Epithelial cell of proximal tubule (primary cell): Measurements from ENCODE around the gene STRBP. TPM values are rescaled to one million over a fixed set of nuclear protein-coding genes. Genes with fewer than 3 reads are reported as not detected.
A peak's percentile ranks its signal among the peaks of the same experiment; 100 is the strongest.

Experiments
- DNase-seq: peaks from one replicate; pipeline ENCODE4 v3.0.0-alpha.2; 2011; ENCODE audit warnings: low read depth
- H3K4me3 ChIP-seq: 2 replicates; pipeline ENCODE4 v1.5.1; 2011; ENCODE audit warnings: low read depth, mild to moderate bottlenecking, low read length
- total RNA-seq: library from RNA; depleted of rRNA; stranded (reverse); fragments of >200 nt; gene quantifications from 2 replicates; pipeline ENCODE4 v1.2.3, GENCODE V29; 2015
- TF ChIP-seq, protein P1 (sequence below): conservative IDR thresholded peaks from 2 replicates; pipeline ENCODE4 v1.5.1; 2012; ENCODE audit warnings: low read depth, mild to moderate bottlenecking, low read length

The STRBP gene
- total RNA-seq, 1 donor from 2014 or later: 18.2 TPM

DNA sequence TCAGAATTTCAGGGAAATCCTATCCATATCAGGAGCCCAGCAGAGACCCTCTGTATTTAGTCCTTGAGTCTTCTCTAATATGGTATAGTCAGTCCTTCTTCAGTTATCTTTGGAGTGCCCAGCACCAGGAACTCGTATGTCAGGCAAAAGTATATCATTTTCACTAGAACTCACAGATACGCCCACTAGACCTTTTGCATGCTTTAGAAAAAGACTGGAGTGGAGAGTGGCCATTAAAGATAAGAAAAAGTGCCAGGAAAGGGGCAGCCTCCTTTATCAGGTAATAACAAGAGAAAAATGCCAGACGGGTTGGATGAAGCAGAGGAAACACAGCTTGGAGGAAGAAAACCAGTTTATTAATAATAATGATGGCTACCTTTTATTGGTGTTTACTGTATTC lies 171.4 kb downstream of the STRBP start:
- no peak overlapping the region for H3K4me3 ChIP-seq
- no peak for DNase-seq
- TF ChIP-seq, protein P1, sequence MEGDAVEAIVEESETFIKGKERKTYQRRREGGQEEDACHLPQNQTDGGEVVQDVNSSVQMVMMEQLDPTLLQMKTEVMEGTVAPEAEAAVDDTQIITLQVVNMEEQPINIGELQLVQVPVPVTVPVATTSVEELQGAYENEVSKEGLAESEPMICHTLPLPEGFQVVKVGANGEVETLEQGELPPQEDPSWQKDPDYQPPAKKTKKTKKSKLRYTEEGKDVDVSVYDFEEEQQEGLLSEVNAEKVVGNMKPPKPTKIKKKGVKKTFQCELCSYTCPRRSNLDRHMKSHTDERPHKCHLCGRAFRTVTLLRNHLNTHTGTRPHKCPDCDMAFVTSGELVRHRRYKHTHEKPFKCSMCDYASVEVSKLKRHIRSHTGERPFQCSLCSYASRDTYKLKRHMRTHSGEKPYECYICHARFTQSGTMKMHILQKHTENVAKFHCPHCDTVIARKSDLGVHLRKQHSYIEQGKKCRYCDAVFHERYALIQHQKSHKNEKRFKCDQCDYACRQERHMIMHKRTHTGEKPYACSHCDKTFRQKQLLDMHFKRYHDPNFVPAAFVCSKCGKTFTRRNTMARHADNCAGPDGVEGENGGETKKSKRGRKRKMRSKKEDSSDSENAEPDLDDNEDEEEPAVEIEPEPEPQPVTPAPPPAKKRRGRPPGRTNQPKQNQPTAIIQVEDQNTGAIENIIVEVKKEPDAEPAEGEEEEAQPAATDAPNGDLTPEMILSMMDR: no peak

DNA sequence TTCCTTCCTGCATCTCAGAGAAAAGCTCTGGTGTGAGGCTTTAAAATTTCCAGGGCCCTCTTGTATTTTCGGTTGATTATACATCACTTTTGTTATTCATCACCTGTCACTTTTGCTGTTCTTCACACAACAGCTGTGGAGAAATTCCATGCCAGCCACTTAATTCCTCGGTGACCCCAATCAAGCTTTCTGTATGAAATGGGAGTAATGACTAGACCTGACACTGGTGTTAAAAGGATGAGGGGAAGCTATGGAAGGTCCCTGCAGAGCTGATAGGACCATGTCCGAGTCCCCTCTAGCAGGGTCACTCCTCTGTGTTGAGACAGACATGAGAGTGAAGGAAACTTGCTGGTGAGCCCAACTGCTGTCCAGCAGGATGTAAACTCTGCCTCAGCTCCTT lies 175.2 kb downstream of the STRBP start:
- no peak for DNase-seq
- no peak overlapping the region for H3K4me3 ChIP-seq
- TF ChIP-seq, protein P1: no peak

DNA sequence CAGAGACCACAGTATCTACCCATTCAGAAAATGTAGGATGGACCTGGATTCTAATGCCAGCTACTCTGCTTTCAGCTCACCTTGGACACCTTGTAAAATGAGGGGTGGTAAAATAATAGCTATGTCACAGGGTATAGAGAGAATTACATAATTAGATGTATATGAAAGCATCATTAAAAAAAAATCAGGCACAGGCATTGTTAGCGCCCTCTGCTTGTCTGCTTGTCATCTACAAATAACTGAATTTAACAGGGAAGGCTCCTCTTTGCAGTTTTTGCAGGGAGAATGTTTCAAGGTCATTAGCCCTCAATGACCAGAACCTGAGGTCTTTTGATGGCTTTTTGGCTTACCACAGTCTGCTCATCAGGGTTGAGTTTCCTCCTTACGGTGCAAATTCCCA lies 176.9 kb downstream of the STRBP start:
- DNase-seq: no peak
- H3K4me3 ChIP-seq: no peak overlapping the region
- TF ChIP-seq, protein P1: peak; percentile 26

DNA sequence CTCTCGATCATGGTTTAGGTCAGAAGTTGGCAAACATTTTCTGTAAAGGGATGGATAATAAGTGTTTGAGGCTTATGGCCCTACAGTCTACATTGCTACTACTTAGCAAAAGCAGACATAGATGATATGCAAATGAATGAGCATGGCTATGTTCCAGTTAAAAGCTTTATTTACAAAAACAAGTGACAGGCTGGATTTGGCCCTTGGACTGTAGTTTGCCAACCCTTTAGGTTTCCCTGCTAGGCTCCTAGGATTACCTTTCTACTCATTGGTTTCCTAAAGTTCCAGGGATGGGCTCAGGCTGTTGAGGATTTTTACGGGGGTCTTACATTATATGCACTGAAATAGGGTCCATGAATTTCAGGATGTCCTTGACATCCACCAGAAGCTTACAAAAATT lies 177.4 kb downstream of the STRBP start:
- no peak for DNase-seq
- H3K4me3 ChIP-seq: no peak overlapping the region
- TF ChIP-seq, protein P1: no peak

DNA sequence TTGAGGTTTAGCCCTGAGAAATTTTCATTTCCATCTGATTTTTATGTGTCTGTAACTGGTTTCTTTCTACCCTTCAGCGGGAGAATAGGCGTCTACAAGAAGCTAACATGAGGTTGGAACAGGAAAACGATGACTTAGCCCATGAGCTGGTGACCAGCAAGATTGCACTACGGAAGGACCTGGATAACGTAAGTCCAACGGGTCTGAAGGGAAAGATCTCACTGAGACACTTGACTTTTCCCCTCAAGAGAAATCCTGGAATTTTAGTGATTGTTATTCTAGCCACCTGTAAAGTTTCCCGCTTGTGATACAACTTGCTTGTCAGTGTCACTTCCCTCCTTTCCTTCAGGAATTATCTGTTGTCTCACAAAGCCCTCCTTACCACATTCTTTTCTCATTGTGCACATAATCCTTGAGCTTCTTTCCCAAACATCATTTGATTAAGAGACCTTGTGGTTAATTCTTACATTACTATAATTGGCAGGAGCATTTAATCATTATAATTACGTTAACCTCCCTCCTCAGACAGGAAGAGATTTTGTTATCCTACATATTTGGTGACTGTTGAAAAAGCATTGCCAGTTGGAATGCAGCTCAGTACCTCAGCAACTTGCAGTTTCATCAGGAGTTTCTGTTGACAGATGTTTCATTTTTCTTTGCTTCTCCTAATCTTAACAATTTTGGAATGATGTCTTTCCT lies 178.0 kb downstream of the STRBP start:
- no peak for DNase-seq
- TF ChIP-seq, protein P1: no peak
- no peak overlapping the region for H3K4me3 ChIP-seq

DNA sequence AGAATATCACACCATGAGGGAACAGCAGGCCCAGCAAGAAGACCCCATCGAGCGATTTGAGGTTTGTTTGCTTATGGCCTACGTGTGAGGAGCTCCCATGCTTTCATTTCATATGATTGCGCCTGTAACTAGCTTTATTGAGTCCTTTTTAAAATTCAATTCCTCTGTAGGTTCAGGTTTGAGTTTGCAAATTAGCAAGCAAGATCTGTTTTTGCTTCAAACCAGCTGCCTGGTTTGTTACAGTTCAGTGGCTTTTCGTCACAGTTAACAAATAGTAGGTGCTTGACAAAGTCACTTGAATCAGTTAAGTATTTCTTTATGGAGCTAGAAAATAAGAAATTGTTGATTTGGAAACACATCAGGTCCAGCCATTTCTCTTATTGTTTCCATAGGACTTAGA lies 178.6 kb downstream of the STRBP start:
- no peak for DNase-seq
- TF ChIP-seq, protein P1: no peak
- no peak overlapping the region for H3K4me3 ChIP-seq

DNA sequence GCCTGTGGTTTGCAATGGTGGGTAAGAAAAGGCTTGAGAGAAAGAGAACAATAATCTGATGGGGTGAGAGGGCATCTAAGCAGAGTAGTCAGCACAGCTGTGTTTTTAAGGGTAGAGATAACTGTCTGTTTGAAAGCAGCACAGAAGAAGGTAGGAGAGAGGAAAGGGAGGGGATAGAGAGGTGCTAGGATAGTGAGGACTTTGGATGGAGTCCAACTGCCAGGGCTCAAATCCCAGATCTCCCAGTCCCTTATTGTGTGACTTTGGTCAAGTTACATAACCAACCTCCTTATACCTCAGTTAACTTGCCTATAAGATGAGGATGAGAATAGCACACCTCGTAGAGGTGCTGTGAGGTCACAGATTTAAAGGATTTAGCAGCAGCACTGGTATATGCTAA lies 179.3 kb downstream of the STRBP start:
- TF ChIP-seq, protein P1: no peak
- H3K4me3 ChIP-seq: no peak overlapping the region
- DNase-seq: no peak
